GM12873 (cell line): Measurements from ENCODE around the gene MASP1.

Source experiments
- TF ChIP-seq, protein P1 (sequence below): IDR thresholded peaks from 2 replicates; pipeline ENCODE4 v1.5.1; 2012; ENCODE audit warnings: low read depth, mild to moderate bottlenecking, moderate library complexity, low read length, control low read depth; ENCODE audit not compliant: insufficient read depth; ENCODE audit errors: missing control alignments

Gene MASP1

DNA sequence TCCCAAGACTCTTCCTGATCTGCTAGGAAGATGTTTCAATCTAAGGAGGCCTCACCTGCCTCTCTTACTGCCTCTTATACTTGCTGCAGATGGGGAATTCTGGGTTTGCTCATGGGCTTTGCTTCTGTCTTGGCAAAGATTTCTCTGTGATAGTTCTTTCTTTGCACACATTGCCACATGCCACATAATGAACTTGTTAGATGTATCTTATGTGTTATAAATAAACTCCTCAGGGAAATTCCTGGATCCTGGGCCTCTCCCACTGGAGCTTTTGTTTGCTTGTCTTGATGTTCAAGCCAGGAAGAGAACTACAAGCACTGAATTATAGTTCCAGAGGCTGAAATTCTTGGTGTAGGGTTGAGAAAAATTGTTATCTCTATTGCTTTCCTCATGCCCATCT is 82.0 kb downstream of the MASP1 start:
- TF ChIP-seq, protein P1, sequence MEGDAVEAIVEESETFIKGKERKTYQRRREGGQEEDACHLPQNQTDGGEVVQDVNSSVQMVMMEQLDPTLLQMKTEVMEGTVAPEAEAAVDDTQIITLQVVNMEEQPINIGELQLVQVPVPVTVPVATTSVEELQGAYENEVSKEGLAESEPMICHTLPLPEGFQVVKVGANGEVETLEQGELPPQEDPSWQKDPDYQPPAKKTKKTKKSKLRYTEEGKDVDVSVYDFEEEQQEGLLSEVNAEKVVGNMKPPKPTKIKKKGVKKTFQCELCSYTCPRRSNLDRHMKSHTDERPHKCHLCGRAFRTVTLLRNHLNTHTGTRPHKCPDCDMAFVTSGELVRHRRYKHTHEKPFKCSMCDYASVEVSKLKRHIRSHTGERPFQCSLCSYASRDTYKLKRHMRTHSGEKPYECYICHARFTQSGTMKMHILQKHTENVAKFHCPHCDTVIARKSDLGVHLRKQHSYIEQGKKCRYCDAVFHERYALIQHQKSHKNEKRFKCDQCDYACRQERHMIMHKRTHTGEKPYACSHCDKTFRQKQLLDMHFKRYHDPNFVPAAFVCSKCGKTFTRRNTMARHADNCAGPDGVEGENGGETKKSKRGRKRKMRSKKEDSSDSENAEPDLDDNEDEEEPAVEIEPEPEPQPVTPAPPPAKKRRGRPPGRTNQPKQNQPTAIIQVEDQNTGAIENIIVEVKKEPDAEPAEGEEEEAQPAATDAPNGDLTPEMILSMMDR, result no peak

DNA sequence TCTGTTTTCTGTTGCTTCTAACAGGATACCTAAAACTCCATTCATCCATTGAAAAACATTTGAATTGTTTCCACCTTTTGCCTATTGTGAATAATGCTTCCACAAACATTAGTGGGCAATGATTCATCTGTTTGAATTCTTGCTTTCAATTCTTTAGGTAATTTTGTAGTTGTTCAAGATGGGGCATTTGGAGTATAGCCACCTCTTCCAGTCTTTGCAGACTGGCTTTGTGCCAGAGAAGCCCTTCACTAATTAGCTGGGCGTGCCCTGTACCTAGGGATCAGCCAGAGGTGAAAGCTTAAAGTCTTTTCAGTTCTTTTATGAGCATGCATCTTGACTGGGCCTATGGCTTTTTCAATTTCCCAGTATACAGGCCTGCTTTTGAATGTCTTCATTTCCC is 83.4 kb downstream of the MASP1 start:
- TF ChIP-seq, protein P1, result no peak

- TF ChIP-seq, protein P1, result no peak
Measured at GRCh38 chr3:187207624-187208023, 83.9 kb downstream of the MASP1 start.

- TF ChIP-seq, protein P1, result no peak
Measured at GRCh38 chr3:187207062-187207461, 84.5 kb downstream of the MASP1 start.

GRCh38 chr3:187205683-187206082 is 85.9 kb downstream of the MASP1 start:
- TF ChIP-seq, protein P1, result no peak

DNA sequence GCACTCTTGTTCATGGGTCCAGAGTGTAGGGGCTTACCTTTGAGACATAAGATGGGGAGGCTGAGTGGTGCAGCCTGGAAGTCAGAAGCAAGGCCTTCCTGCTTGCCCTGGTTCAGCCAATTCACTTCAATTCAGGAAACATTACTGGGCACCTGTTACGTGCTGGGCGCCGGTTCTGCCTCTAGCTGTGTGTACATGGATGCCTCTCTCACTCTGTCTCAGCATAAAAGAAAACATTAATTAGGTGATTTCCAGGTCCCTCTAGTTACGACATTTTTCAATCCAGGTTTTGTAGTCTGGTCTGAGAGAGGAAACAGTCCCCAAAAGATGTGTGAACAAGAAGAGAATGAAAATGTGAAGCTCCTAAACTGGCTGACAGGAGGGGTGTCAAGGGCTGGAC is 93.0 kb downstream of the MASP1 start:
- TF ChIP-seq, protein P1, result no peak

DNA sequence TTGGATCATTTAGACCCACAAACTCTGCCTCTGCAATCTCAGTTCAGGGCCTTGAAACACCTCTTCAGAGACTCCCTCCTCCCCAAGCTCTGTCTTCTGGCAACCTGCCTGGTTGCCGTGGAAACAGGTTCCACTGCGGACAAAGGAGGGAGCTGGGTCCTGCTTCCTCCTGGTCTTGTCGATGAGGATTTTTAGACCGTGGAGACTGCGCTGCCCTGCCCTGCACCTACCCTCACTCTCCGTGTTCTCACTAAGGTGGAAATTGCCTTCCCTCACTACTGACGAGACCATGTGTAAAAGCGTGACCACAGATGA is 94.2 kb downstream of the MASP1 start, which contains the start of gene RTP1:
TSS of gene RTP1 (plus strand) at position 152 of the 315 bp plus-strand sequence. CDS start at position 182, 30 bp downstream.
- TF ChIP-seq, protein P1, result no peak
